ENCODE data around the gene MYRIP.

The MYRIP gene

GRCh38 chr3:40248591-40248990, 439.2 kb downstream of the MYRIP start:
- DNase-seq (ENCODE audit: low read depth), result no peak
- TF ChIP-seq MAX (IDR thresholded peaks at IDR 0.05; ENCODE audit: low read depth, low read length) (no peak), CTCF (IDR thresholded peaks at IDR 0.05; ENCODE audit: low read depth, low read length) (no peak), POLR2A (IDR thresholded peaks at IDR 0.05; ENCODE audit: extremely low read depth, insufficient read length) (no peak), MYC (IDR thresholded peaks at IDR 0.05; ENCODE audit: low read depth, low read length) (no peak)
- H3K4me3 ChIP-seq (ENCODE audit: low read depth, low read length), result no peak overlapping the region

- TF ChIP-seq MYC (IDR thresholded peaks at IDR 0.05; ENCODE audit: low read depth, low read length) (no peak), MAX (IDR thresholded peaks at IDR 0.05; ENCODE audit: low read depth, low read length) (no peak), POLR2A (IDR thresholded peaks at IDR 0.05; ENCODE audit: extremely low read depth, insufficient read length) (no peak), CTCF (IDR thresholded peaks at IDR 0.05; ENCODE audit: low read depth, low read length) (no peak)
- H3K4me3 ChIP-seq (ENCODE audit: low read depth, low read length), result no peak overlapping the region
- DNase-seq (ENCODE audit: low read depth), result no peak
Observed at GRCh38 chr3:40249168-40249567, 439.8 kb downstream of the MYRIP start.

GRCh38 chr3:40254491-40254890, 445.1 kb downstream of the MYRIP start:
- no peak overlapping the region for H3K4me3 ChIP-seq (ENCODE audit: low read depth, low read length)
- TF ChIP-seq MYC (IDR thresholded peaks at IDR 0.05; ENCODE audit: low read depth, low read length), result no peak
- TF ChIP-seq CTCF (IDR thresholded peaks at IDR 0.05; ENCODE audit: low read depth, low read length), result no peak
- TF ChIP-seq POLR2A (IDR thresholded peaks at IDR 0.05; ENCODE audit: extremely low read depth, insufficient read length), result no peak
- no peak for TF ChIP-seq MAX (IDR thresholded peaks at IDR 0.05; ENCODE audit: low read depth, low read length)
- no peak for DNase-seq (ENCODE audit: low read depth)

- no peak overlapping the region for H3K4me3 ChIP-seq (ENCODE audit: low read depth, low read length)
- no peak for TF ChIP-seq CTCF (IDR thresholded peaks at IDR 0.05; ENCODE audit: low read depth, low read length)
- no peak for TF ChIP-seq MAX (IDR thresholded peaks at IDR 0.05; ENCODE audit: low read depth, low read length)
- TF ChIP-seq MYC (IDR thresholded peaks at IDR 0.05; ENCODE audit: low read depth, low read length), result no peak
- TF ChIP-seq POLR2A (IDR thresholded peaks at IDR 0.05; ENCODE audit: extremely low read depth, insufficient read length), result no peak
- no peak for DNase-seq (ENCODE audit: low read depth)
Observed at GRCh38 chr3:40254891-40255290, 445.5 kb downstream of the MYRIP start.

- no peak overlapping the region for H3K4me3 ChIP-seq (ENCODE audit: low read depth, low read length)
- TF ChIP-seq MYC (IDR thresholded peaks at IDR 0.05; ENCODE audit: low read depth, low read length), result no peak
- no peak for TF ChIP-seq CTCF (IDR thresholded peaks at IDR 0.05; ENCODE audit: low read depth, low read length)
- no peak for TF ChIP-seq POLR2A (IDR thresholded peaks at IDR 0.05; ENCODE audit: extremely low read depth, insufficient read length)
- no peak for TF ChIP-seq MAX (IDR thresholded peaks at IDR 0.05; ENCODE audit: low read depth, low read length)
- no peak for DNase-seq (ENCODE audit: low read depth)
Observed at GRCh38 chr3:40255532-40255931, 446.1 kb downstream of the MYRIP start.

- no peak for TF ChIP-seq MYC (IDR thresholded peaks at IDR 0.05; ENCODE audit: low read depth, low read length)
- no peak for TF ChIP-seq CTCF (IDR thresholded peaks at IDR 0.05; ENCODE audit: low read depth, low read length)
- no peak for TF ChIP-seq POLR2A (IDR thresholded peaks at IDR 0.05; ENCODE audit: extremely low read depth, insufficient read length)
- no peak for TF ChIP-seq MAX (IDR thresholded peaks at IDR 0.05; ENCODE audit: low read depth, low read length)
- no peak for DNase-seq (ENCODE audit: low read depth)
Observed at GRCh38 chr3:40258064-40258463, 448.7 kb downstream of the MYRIP start.

More at GRCh38 chr3:40258064-40258463, 448.7 kb downstream of the MYRIP start:
- H3K4me3 ChIP-seq (ENCODE audit: low read depth, low read length), result no peak overlapping the region
